ENCODE results near the gene NAIP.
"Not testable (repeated sequence)": the region's sequence is repeated elsewhere in the genome, so short reads cannot be mapped to it uniquely, and the experiment has no call there.

Gene NAIP, protein sequence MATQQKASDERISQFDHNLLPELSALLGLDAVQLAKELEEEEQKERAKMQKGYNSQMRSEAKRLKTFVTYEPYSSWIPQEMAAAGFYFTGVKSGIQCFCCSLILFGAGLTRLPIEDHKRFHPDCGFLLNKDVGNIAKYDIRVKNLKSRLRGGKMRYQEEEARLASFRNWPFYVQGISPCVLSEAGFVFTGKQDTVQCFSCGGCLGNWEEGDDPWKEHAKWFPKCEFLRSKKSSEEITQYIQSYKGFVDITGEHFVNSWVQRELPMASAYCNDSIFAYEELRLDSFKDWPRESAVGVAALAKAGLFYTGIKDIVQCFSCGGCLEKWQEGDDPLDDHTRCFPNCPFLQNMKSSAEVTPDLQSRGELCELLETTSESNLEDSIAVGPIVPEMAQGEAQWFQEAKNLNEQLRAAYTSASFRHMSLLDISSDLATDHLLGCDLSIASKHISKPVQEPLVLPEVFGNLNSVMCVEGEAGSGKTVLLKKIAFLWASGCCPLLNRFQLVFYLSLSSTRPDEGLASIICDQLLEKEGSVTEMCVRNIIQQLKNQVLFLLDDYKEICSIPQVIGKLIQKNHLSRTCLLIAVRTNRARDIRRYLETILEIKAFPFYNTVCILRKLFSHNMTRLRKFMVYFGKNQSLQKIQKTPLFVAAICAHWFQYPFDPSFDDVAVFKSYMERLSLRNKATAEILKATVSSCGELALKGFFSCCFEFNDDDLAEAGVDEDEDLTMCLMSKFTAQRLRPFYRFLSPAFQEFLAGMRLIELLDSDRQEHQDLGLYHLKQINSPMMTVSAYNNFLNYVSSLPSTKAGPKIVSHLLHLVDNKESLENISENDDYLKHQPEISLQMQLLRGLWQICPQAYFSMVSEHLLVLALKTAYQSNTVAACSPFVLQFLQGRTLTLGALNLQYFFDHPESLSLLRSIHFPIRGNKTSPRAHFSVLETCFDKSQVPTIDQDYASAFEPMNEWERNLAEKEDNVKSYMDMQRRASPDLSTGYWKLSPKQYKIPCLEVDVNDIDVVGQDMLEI (N-terminal part only)

DNA sequence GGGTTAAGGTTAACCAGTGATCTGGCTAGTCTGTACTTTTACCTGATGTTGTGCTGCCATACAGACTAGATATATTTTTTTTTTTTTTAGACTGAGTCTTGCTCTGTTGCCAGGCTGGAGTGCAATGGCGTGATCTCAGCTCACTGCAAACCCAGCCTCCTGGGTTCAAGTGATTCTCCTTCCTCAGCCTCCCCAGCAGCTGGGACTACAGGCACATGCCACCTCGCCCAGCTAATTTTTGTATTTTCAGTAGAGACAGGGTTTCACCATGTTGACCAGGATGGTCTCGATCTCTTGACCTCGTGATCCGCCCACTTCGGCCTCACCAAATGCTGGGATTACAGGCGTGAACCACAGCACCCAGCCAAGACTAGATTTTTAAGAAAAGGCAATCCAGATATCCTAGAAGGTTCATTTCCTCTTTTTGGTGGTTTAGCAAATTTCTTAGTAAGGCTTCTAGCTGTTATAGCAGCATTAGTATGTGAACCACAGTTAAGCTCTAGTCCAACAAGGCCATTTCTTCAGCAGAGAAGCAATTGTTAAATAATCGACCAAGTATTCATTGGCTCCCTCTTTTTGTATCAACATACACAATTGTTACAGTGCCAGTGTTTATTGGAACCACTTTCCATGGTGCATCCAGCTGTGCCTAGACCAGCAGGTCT is at the start of gene NAIP:
NAIP (minus strand) TSS at position 51 of the 665 bp plus-strand sequence. CDS start 12,424 bp downstream, outside the sequence.
- not testable (repeated sequence) for DNase-seq (ENCODE audit: low read depth)

DNA sequence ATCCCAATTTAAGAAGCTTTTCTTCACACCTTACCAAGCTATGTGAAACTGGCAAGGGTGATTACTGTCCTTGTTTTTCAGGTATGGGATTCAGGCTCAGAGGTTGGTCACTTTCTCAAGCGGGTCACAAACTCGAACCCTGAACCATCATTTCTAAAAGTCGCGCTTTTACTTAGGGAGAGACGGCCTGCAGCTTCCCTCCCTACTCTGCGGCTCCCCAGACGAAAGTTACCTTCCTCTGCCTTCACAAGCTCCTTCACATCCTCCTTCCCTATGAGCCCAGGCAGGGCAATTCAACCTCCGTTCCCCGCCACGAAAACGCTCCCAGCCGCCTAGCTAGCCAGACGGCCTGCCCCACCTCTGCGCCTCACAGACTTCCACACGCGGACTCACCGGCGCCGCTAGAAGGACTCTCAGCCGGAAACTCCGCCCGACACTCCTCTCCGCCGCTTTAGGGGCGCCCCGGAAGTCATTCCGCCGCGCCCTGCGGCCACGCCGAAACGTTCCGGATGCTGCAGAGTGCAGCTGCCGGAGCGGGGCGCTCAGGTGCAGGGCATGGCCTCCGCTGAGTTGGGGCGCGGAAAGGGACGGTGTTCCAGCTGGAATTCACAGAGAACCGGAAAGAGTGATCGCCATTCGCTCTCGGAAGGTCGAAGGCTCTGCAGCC is 42.3 kb upstream of the NAIP start, which contains the start of gene GTF2H2:
GTF2H2 (minus strand) TSS at position 415 of the 667 bp plus-strand sequence. CDS start 4,913 bp downstream, outside the sequence.
- DNase-seq (ENCODE audit: low read depth), result not testable (repeated sequence)

DNA sequence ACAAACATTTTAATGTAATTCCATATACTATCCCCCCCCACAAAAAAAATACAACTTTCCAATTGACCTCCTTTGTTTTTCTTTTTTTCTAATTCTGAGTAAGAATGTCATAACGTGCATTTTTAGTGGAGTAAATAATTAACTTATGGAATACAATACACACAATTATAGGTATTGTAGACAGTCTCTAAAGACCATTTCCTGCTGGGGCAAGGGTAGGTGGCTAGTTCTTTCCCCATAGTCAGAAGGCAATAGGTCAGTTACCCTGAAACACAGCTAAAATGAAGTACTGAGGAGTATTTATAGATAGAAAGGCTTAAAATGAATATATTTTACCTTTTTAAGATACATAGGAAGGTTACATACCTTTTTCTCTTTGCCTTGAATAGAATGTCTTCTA is 36.2 kb upstream of the NAIP start:
- DNase-seq (ENCODE audit: low read depth), result not testable (repeated sequence)

DNA sequence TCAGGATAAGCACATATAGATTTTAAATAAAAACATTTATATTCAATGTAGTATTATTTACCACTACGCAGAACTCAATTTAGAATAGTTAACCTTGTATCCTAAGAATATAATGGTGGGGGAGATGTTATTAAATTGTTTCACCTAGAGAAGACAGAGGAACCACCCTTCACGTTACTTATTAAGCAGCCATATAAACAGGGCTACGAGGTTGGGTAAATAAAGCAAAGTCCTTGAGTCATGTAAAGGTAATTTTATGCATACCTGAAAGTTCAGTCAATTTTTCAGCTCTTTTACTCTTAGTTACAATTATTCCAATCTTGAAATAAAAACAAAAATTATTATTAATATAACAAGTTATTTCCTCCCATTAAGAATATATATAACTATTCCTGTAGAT is 34.3 kb upstream of the NAIP start:
- DNase-seq (ENCODE audit: low read depth), result not testable (repeated sequence)

DNA sequence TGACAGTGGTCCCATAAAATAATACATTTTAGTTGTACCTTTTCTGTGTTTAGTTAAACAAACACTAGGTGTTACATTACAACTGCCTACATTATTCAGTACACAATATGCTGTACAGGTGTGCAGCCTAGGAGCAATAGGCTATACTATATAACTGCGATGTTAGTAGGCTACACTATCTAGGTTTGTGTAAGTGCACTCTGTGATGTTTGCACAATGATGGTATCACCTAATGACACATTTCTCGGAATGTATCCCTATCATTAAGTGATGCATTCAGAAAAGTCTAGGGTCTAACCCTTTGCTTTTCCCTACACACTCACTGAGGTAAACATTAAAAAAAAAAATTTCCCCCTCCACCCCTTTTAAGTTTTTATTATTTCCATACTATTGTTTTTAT is 19.7 kb upstream of the NAIP start:
- not testable (repeated sequence) for DNase-seq (ENCODE audit: low read depth)

DNA sequence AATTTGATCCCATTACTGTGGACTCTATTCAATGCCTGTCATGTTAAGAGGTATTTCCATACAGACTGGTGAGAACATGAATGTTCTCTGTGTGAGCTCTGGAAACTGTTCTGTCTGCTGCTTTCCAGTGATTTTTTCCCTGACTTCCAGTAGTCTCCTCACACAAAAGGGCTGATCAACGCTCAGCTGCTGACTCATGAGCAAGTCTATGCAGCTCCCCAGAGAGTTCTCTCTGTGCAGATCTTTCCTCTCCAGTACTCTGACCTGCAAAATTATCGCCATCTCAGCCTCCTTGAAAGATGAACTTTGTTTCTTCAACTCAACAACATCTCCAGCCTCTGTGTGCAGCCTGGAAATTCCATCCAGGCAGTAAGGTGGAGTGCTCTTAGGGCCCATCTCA is 19.0 kb upstream of the NAIP start:
- not testable (repeated sequence) for DNase-seq (ENCODE audit: low read depth)

DNA sequence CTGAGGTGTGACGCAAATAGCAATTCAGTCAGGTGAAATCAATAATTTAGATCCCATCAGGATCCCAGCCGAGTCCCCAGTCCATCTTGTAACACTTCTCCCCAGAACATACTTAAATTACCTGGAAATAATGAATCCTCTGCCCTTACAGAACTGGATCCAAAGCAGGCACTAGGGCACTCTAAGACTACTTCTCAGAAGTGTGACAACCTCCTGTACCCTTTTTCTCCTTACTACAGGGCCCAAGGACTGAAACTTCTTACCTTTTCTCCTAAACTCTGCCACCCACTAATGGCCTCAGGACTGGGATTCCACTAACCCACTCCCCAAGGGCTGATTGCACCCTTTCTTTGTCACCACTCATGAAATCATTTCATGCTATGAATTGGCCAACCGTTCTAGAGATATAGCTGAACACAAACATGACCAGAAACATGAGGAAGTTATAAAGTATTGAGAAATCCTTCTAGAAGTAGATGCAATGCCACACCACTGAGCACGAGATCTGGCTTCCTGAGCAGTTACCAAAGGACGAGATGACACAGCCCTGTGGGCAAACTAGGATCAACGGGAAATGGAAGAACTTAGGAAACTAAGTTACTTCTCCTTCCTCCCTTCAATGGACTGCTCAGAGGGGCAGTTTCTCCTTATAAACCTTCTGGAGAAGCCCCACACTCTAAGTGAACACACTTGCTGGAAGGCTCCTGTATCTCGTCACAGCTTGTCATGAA is 6.1 kb upstream of the NAIP start:
- DNase-seq (ENCODE audit: low read depth), result not testable (repeated sequence)

DNA sequence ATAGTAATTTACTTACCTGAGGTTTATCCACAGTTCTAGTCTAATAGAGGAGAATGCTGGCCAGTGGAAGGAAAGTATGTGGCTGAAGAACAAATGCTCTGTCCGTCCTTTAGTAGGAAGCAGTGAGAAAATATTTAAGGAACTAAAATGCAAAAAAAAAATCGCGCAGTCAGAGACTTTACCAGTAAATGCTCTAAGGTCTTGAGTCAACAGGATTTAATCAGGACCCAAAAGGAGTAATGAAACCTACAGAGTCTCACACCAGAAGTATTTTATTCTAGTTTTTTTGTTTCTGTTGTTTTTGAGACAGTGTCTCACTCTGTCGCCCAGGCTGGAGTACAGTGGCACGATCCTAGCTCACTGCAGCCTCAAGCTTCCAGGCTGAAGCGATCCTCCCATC is 4.5 kb downstream of the NAIP start:
- DNase-seq (ENCODE audit: low read depth), result not testable (repeated sequence)

DNA sequence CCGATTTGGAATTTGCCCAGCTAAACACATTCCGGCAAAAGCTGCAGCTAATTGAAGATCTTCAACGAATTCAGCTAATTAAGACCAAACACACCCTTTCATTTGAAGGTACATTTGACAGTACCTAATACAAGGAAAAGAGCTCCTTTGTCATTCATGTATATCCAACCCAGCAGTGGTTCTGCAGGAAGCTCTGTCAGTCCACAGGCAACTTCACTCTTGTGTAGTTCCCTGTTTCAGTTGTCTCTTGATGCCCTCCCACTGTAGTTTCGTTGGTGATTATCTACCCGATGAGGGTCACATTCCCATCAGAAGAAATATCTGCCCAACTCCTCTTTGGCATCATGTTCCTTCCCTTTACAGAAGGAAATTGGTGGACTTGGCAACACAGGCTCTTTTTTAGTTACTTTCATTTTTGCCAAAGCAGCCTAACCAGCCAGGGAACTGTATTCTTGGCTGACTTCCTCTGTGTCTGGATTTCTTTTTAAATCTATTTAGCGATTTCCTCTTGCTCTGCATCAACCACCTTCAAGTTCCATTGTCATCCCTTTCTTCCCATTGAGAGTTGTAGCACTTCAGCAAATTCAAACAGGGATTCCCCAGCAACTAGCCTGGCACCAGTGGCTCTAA is 6.6 kb downstream of the NAIP start:
- DNase-seq (ENCODE audit: low read depth), result not testable (repeated sequence)

DNA sequence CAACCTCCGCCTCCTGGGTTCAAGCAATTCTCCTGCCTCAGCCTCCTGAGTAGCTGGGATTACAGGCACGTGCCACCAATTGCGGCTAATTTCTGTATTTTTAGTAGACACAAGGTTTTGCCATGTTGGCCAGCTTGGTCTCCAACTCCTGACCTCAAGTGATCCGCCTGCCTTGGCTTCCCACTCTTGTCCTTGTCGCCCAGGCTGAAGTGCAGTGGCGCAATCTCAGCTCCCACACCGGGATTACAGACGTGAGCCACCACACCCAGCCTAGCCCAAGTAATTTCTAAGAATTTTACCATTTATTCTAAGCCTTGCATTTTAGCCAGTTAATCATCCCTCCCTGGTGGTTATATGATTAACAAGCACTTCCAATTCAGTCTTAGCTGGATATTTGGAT is 11.0 kb downstream of the NAIP start:
- DNase-seq (ENCODE audit: low read depth), result no peak

DNA sequence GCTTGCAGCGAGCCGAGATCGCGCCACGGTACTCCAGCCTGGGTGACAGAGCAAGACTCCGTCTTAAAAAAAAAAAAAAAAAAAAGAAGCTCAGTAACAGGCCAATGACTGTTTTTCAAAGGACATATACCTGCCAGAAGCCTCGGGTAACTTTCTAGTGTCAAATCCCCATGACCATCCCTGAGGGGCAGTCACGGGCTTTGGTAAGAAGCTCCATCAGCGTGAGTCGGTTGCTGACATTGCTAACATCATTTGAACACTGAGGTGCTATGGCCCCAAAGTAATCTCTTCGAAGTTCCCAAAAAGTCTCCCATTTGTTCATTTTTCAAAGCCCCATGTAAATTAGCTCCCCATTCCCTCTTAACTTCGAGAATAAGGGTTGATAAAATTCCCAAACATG is 11.6 kb downstream of the NAIP start:
- DNase-seq (ENCODE audit: low read depth), result no peak

DNA sequence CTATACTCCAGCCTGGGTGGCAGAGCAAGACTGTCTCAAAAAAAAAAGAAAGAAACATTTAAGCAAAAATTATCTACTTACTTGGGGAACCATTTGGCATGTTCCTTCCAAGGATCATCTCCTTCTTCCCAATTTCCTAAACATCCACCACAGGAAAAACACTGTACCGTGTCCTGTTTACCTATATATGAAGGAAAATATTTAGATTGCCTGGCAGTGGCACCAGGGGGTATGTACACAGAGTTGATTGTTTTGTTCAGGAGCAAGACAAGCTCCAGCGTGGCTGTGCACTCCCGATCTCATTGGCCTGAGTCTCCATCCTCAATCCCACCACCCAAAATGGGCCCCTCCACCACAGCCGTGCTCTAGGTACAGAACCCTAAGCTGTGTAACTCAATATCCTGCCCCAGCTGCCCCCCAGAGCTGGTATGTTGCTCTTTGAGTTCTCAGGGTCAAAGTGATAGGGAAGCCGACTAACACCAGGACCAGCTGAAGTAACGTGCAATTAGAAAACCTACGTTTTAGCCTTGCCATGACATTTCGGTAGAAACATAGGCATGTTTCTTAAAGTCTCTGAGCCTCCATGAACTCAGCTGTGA is 13.8 kb downstream of the NAIP start:
- no peak for DNase-seq (ENCODE audit: low read depth)

DNA sequence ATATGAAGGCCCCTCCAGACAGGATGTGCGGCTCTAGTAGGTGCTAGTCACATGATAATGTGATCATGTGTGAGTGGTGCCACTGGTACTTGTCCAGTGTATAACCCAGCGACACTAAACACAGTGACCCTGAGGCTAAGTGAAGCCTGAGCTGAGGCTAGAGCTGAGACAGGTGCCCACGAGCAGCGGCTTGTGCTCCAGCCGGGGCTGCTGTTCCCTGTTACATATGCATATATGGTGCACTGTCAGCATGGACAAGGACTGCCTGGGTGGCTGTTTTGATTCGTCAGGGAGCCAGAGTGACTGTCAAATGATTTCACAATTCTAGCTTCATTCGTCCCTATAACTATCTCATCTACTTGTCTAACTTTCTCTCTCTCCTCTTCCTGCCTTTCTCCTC is 18.2 kb downstream of the NAIP start:
- not testable (repeated sequence) for DNase-seq (ENCODE audit: low read depth)

DNA sequence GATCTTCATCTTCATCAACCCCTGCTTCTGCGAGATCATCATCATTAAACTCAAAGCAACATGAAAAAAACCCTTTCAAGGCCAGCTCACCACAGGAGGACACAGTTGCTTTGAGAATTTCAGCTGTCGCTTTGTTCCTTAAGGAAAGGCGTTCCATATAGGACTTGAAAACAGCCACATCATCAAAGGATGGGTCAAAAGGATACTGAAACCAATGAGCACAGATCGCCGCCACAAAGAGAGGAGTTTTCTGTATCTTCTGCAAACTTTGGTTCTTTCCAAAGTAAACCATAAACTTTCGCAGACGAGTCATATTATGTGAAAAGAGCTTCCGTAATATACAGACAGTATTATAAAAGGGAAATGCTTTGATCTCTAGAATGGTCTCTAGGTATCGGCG is 40.3 kb downstream of the NAIP start:
- not testable (repeated sequence) for DNase-seq (ENCODE audit: low read depth)

DNA sequence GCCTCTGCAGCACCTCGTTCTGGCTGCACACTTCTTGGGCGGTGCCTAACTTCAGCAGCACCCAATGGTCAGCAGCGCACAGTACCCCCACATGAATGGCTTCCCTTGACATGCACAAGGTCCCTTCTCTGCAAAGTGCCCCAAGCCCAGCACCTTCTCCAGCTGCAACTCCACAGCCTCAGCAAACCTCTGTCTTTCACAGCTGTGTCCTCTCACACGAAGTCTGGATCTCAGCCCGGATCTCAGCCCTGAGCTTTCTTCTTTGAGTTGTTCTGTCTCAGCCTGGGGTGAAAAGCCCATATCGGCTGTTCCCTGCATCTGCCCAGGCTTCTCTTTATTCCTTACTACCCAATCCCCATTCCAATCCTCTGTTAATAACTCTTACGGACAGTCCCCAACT is 57.9 kb downstream of the NAIP start:
- DNase-seq (ENCODE audit: low read depth), result not testable (repeated sequence)

DNA sequence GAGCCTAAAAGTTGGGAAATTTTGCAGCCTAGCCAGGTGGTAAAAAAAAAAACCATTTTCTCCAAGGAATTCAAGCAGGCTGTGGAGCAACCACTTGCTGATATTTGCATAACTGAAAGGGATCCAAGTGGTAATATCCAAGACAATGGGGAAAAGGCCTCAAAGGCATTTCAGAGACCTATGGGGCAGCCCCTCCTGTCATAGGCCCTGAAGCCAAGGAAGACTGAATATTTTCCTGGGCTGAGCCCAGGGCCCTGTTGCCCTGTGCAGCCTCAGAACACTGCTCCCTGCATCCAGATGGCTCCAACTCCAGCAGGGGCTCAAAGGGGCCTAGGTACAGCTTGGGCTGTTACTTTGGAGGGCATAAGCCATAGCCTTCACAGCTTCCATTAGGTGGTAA is 60.6 kb downstream of the NAIP start:
- not testable (repeated sequence) for DNase-seq (ENCODE audit: low read depth)

DNA sequence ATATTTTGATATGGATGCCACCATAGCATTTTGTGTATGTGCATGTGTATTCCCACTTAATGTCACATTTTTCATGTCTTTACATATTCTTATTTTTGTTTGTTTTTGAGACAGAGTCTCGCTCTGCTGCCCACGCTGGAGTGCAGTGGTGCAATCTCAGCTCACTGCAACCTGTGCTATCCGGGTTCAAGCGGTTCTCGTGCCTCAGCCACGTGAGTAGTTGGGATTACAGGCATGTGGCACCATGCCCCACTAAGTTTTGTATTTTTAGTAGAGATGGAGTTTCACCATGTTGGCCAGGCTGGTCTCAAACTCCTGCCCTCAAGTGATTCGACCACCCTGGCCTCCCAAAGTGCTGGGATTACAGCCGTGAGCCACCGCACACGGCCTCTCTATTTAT is 72.1 kb downstream of the NAIP start:
- DNase-seq (ENCODE audit: low read depth), result not testable (repeated sequence)

DNA sequence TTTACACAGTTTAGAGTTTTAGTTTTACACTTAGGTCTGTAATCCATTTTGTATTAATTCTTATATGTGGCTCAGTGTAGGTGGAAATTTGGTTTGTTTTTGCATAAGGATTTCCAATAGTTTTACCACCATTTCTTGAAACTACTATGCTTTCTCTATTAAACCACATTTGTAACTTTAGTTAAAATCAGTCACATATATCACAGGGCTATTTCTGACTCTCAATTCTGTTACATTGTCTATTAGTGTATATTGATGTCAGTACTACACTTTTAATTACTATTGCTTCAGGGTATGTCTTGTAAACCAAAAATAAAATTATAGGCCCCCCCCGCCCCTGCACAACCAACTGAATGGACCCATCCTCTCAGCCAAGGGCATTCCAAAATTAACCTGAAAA is 92.6 kb downstream of the NAIP start:
- DNase-seq (ENCODE audit: low read depth), result not testable (repeated sequence)

DNA sequence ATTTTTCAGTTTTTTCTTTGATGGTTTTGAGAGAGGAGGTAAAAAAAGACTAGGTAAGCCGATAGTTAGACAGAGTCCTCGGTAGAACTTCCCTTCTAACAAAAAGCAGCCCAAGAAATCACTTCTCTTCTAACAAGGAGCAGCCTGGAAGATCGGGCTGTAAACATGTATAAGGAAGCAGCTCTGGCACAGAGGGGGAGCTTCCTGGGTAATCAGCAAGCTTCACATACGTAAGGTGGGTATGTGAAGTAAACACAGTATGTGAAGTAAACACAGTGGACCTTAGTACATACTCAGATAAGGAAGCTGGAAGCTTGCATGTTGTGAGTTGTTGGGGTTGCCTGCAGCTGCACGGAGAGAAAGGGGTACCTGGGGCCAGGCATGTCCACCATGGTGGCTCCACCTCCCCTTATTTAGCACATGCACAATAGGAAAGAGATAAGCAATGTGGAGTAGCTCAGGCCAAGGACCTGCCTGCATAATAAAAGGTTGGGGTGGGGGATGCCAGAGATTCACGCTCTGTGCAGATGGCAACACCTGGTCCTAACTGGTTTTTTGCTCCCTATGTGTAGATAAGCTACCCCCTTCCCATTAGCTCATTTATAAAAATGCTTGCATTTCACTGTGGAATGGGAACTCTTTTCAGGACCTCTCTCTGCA is 93.3 kb downstream of the NAIP start:
- not testable (repeated sequence) for DNase-seq (ENCODE audit: low read depth)

Data from HS-27A (cell line).